Bone marrow (tissue), 2 donors: ENCODE measurements around the gene CBFA2T2.
"Not testable (repeated sequence)": the region's sequence is repeated elsewhere in the genome, so short reads cannot be mapped to it uniquely, and the experiment has no call there.

Experiments
- DNase-seq, 2 donors: peaks; one replicate each; lab custom pipeline; 2025; lab: John Stamatoyannopoulos, UW

The CBFA2T2 gene

DNA sequence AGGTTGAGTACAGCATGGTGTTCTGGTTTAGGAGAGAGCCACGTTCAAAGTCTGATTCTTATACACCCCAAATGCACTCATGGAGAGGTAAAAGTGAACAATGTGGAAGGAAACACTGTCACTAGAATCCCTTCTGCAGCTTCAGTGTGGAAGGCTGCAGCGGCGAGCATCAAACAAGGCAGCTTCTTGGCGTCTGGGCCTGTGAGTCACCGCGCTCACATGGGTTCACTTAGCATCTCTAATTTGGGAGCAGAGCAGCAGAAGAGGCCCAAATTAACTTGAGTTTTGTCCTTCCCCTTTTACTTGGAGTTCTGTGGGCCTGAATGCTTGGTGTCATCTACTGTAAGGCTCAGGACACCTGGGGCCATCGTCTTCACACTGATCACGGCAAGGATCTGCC is 207.2 kb downstream of the CBFA2T2 start:
- DNase-seq: no peak

DNA sequence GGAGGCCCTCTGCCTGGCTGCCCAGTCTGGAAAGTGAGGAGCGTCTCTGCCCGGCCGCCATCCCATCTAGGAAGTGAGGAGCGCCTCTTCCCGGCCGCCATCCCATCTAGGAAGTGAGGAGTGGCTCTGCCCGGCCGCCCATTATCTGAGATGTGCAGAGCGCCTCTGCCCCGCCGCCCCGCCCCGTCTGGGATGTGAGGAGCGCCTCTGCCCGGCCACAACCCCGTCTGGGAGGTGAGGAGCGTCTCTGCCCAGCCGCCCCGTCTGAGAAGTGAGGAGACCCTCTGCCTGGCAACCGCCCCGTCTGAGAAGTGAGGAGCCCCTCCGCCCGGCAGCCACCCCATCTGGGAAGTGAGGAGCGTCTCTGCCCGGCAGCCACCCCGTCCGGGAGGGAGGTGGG is 209.1 kb downstream of the CBFA2T2 start:
- not testable (repeated sequence) for DNase-seq
